Skeletal muscle tissue (tissue), 4 donors: Measurements from ENCODE around the gene SLC35G3. TPM values are rescaled to one million over a fixed set of nuclear protein-coding genes. Genes with fewer than 3 reads are reported as not detected.

Source experiments
- H3K27ac ChIP-seq: one replicate; pipeline ENCODE4 v1.7.0; 2013; ENCODE audit warnings: mild to moderate bottlenecking, low read depth, low read length, inconsistent platforms
- H3K27me3 ChIP-seq, 3 donors: one replicate each; pipeline ENCODE4 v1.7.0; 2013; ENCODE audit warnings: low read length in 3 of 3; ENCODE audit not compliant: control insufficient read depth in 3 of 3, insufficient read depth in 3 of 3
- H3K36me3 ChIP-seq, 3 donors: one replicate each; pipeline ENCODE4 v1.7.0; 2013; ENCODE audit warnings: low read length in 3 of 3; ENCODE audit not compliant: control insufficient read depth in 3 of 3, insufficient read depth in 3 of 3
- H3K4me1 ChIP-seq, 3 donors: one replicate each; pipeline ENCODE4 v1.7.0; 2013; ENCODE audit warnings: low read length in 3 of 3, mild to moderate bottlenecking in 3 of 3; ENCODE audit not compliant: control insufficient read depth in 3 of 3, insufficient read depth in 3 of 3
- H3K4me3 ChIP-seq, 3 donors: one replicate each; pipeline ENCODE4 v1.7.0; 2013; ENCODE audit warnings: low read length in 3 of 3
- H3K9ac ChIP-seq, 3 donors: one replicate each; pipeline ENCODE4 v1.7.0; 2013; ENCODE audit warnings: low read length in 3 of 3, mild to moderate bottlenecking in 3 of 3, moderate library complexity in 2 of 3, low read depth in 1 of 3
- H3K9me3 ChIP-seq, 3 donors: one replicate each; pipeline ENCODE4 v1.7.0; 2013; ENCODE audit warnings: low read length in 3 of 3; ENCODE audit not compliant: control insufficient read depth in 3 of 3
- total RNA-seq: library from RNA; depleted of rRNA; stranded (reverse); fragments of >200 nt; gene quantifications from one replicate; pipeline ENCODE4 v1.2.3, GENCODE V29; 2014
- donor health status: Osteomylitis.

SLC35G3 gene
- total RNA-seq, 1 donor from 2014 or later: not detected

- Histone ChIP-seq H3K4me1 (peaks cover 0 to 5% (median 0%) of the 10 kb centered on the region in 3 donors), H3K9ac (no peak overlapping the region), H3K36me3 (peaks cover 58 to 67% (median 63%) of the 10 kb centered on the region in 3 donors), H3K27me3 (no peaks in the 10 kb centered on the region), H3K4me3 (no peak overlapping the region), H3K27ac (no peak overlapping the region), H3K9me3 (no peaks in the 10 kb centered on the region)
Observed at GRCh38 chr17:35170968-35171771, 23.0 kb downstream of the SLC35G3 start.

GRCh38 chr17:35169835-35170363 is 24.3 kb downstream of the SLC35G3 start:
- Histone ChIP-seq H3K9me3 (no peaks in the 10 kb centered on the region), H3K36me3 (peaks cover 46 to 61% (median 56%) of the 10 kb centered on the region in 3 donors), H3K27me3 (no peaks in the 10 kb centered on the region), H3K4me3 (no peak overlapping the region), H3K4me1 (no peaks in the 10 kb centered on the region), H3K27ac (no peak overlapping the region), H3K9ac (no peak overlapping the region)

- Histone ChIP-seq H3K9me3 (no peaks in the 10 kb centered on the region), H3K27me3 (no peaks in the 10 kb centered on the region), H3K27ac (no peak overlapping the region), H3K4me1 (no peaks in the 10 kb centered on the region), H3K9ac (no peak overlapping the region), H3K36me3 (peaks cover 51 to 69% (median 65%) of the 10 kb centered on the region in 3 donors), H3K4me3 (no peak overlapping the region)
Observed at GRCh38 chr17:35167666-35168065, 26.5 kb downstream of the SLC35G3 start.

GRCh38 chr17:35167046-35167445 is 27.1 kb downstream of the SLC35G3 start:
- peaks cover 46 to 67% (median 64%) of the 10 kb centered on the region in 3 donors for H3K36me3 ChIP-seq
- no peaks in the 10 kb centered on the region for H3K27me3 ChIP-seq
- no peaks in the 10 kb centered on the region for H3K9me3 ChIP-seq
- no peak overlapping the region for H3K4me3 ChIP-seq
- no peaks in the 10 kb centered on the region for H3K4me1 ChIP-seq
- H3K27ac ChIP-seq: no peak overlapping the region
- no peak overlapping the region for H3K9ac ChIP-seq

GRCh38 chr17:35166526-35166925 is 27.7 kb downstream of the SLC35G3 start:
- H3K9ac ChIP-seq: no peak overlapping the region
- H3K36me3 ChIP-seq: peaks cover 45 to 71% (median 69%) of the 10 kb centered on the region in 3 donors
- H3K4me1 ChIP-seq: no peaks in the 10 kb centered on the region
- H3K9me3 ChIP-seq: no peaks in the 10 kb centered on the region
- no peaks in the 10 kb centered on the region for H3K27me3 ChIP-seq
- no peak overlapping the region for H3K27ac ChIP-seq
- no peak overlapping the region for H3K4me3 ChIP-seq

GRCh38 chr17:35164716-35165115 is 29.5 kb downstream of the SLC35G3 start:
- H3K9me3 ChIP-seq: no peaks in the 10 kb centered on the region
- no peak overlapping the region for H3K27ac ChIP-seq
- no peak overlapping the region for H3K9ac ChIP-seq
- H3K4me3 ChIP-seq: no peak overlapping the region
- peaks cover 49 to 77% (median 70%) of the 10 kb centered on the region in 3 donors for H3K36me3 ChIP-seq
- H3K27me3 ChIP-seq: no peaks in the 10 kb centered on the region
- no peaks in the 10 kb centered on the region for H3K4me1 ChIP-seq

- Histone ChIP-seq H3K9ac (no peak overlapping the region), H3K4me1 (no peaks in the 10 kb centered on the region), H3K27me3 (no peaks in the 10 kb centered on the region), H3K27ac (no peak overlapping the region), H3K36me3 (peaks cover 53 to 80% (median 74%) of the 10 kb centered on the region in 3 donors), H3K9me3 (no peaks in the 10 kb centered on the region), H3K4me3 (no peak overlapping the region)
Observed at GRCh38 chr17:35163886-35164285, 30.3 kb downstream of the SLC35G3 start.

GRCh38 chr17:35162755-35163154 is 31.4 kb downstream of the SLC35G3 start:
- Histone ChIP-seq H3K27me3 (no peaks in the 10 kb centered on the region), H3K4me1 (no peaks in the 10 kb centered on the region), H3K36me3 (peaks cover 52 to 81% (median 77%) of the 10 kb centered on the region in 3 donors)

GRCh38 chr17:35161281-35161761 is 32.9 kb downstream of the SLC35G3 start:
- no peaks in the 10 kb centered on the region for H3K27me3 ChIP-seq
- no peak overlapping the region for H3K9ac ChIP-seq
- H3K27ac ChIP-seq: no peak overlapping the region
- H3K9me3 ChIP-seq: no peaks in the 10 kb centered on the region
- H3K4me3 ChIP-seq: no peak overlapping the region
- peaks cover 39 to 70% (median 68%) of the 10 kb centered on the region in 3 donors for H3K36me3 ChIP-seq
- no peaks in the 10 kb centered on the region for H3K4me1 ChIP-seq

More at GRCh38 chr17:35162755-35163154, 31.4 kb downstream of the SLC35G3 start:
- Histone ChIP-seq H3K9ac (no peak overlapping the region), H3K9me3 (no peaks in the 10 kb centered on the region), H3K27ac (no peak overlapping the region), H3K4me3 (no peak overlapping the region)
